Cortex of kidney (tissue), 1 donor: Measurements from ENCODE around the gene TKTL1.
"Not testable (repeated sequence)": the region's sequence is repeated elsewhere in the genome, so short reads cannot be mapped to it uniquely, and the experiment has no call there.

Source experiments
- DNase-seq: peaks from one replicate; lab custom pipeline; 2025; lab: John Stamatoyannopoulos, UW

Gene TKTL1

GRCh38 chrX:154309041-154309775 is 13.6 kb downstream of the TKTL1 start:
- DNase-seq: no peak

GRCh38 chrX:154310616-154311536 is 15.3 kb downstream of the TKTL1 start:
- DNase-seq: no peak

- no peak for DNase-seq
Observed at GRCh38 chrX:154312116-154312515, 16.5 kb downstream of the TKTL1 start.

- DNase-seq: no peak
Observed at GRCh38 chrX:154313147-154313546, 17.6 kb downstream of the TKTL1 start.

GRCh38 chrX:154315416-154315815 is 19.8 kb downstream of the TKTL1 start:
- no peak for DNase-seq

GRCh38 chrX:154317391-154317995 is 21.9 kb downstream of the TKTL1 start:
- no peak for DNase-seq

GRCh38 chrX:154320406-154320805 is 24.8 kb downstream of the TKTL1 start:
- DNase-seq: no peak

GRCh38 chrX:154321152-154321551 is 25.6 kb downstream of the TKTL1 start:
- DNase-seq: no peak

GRCh38 chrX:154321594-154321993 is 26.0 kb downstream of the TKTL1 start:
- no peak for DNase-seq

- DNase-seq: no peak
Observed at GRCh38 chrX:154322890-154323289, 27.3 kb downstream of the TKTL1 start.

- no peak for DNase-seq
Observed at GRCh38 chrX:154323537-154323936, 27.9 kb downstream of the TKTL1 start.

GRCh38 chrX:154325541-154325940 is 29.9 kb downstream of the TKTL1 start:
- DNase-seq: no peak

- no peak for DNase-seq
Observed at GRCh38 chrX:154327038-154327820, 31.6 kb downstream of the TKTL1 start.

GRCh38 chrX:154328646-154329045 is 33.1 kb downstream of the TKTL1 start:
- no peak for DNase-seq

GRCh38 chrX:154329294-154329693 is 33.7 kb downstream of the TKTL1 start:
- DNase-seq: no peak

GRCh38 chrX:154332561-154332960 is 37.0 kb downstream of the TKTL1 start:
- DNase-seq: no peak

GRCh38 chrX:154333116-154333515 is 37.5 kb downstream of the TKTL1 start:
- DNase-seq: no peak

- no peak for DNase-seq
Observed at GRCh38 chrX:154333837-154334271, 38.3 kb downstream of the TKTL1 start.

- DNase-seq: no peak
Observed at GRCh38 chrX:154334496-154334895, 38.9 kb downstream of the TKTL1 start.

- DNase-seq: not testable (repeated sequence)
Observed at GRCh38 chrX:154341399-154342298, 46.1 kb downstream of the TKTL1 start.

GRCh38 chrX:154343063-154343462 is 47.5 kb downstream of the TKTL1 start:
- DNase-seq: not testable (repeated sequence)
